GM12873 (cell line): ENCODE results near the gene ATP11A.

Experiments
- TF ChIP-seq, protein P1 (sequence below): IDR thresholded peaks from 2 replicates; pipeline ENCODE4 v1.5.1; 2012; ENCODE audit warnings: low read depth, mild to moderate bottlenecking, moderate library complexity, low read length, control low read depth; ENCODE audit not compliant: insufficient read depth; ENCODE audit errors: missing control alignments

Gene ATP11A

DNA sequence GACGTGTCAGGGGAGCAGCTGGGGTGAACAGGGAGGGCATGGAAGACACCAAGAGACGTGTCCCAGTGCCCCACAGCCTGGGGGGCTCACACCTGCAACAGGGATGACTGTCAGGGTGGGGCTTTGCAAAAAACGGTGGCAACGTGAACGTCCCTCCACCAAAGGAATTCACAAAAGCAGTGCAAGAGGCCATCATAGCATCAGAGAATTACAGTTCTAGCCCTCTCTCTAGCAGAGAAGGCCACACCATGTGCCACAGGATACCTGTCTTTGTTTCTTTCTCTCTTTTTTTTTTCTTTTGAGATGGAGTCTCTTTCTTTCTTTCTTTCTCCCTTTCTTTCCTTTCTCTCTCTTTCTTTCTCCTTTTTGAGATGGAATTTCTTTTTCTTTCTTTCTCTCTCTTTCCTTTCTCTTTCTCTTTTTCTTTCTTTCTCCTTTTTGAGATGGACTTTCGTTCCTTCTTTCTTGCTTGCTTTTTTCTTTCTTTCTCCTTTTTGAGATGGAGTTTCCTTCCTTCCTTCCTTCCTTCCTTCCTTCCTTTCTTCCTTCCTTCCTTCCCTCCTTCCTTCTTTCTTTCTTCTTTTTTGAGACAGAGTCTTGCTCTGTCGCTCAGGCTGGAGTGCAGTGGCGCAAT lies 17.1 kb upstream of the ATP11A start:
- TF ChIP-seq, protein P1, sequence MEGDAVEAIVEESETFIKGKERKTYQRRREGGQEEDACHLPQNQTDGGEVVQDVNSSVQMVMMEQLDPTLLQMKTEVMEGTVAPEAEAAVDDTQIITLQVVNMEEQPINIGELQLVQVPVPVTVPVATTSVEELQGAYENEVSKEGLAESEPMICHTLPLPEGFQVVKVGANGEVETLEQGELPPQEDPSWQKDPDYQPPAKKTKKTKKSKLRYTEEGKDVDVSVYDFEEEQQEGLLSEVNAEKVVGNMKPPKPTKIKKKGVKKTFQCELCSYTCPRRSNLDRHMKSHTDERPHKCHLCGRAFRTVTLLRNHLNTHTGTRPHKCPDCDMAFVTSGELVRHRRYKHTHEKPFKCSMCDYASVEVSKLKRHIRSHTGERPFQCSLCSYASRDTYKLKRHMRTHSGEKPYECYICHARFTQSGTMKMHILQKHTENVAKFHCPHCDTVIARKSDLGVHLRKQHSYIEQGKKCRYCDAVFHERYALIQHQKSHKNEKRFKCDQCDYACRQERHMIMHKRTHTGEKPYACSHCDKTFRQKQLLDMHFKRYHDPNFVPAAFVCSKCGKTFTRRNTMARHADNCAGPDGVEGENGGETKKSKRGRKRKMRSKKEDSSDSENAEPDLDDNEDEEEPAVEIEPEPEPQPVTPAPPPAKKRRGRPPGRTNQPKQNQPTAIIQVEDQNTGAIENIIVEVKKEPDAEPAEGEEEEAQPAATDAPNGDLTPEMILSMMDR = no peak

DNA sequence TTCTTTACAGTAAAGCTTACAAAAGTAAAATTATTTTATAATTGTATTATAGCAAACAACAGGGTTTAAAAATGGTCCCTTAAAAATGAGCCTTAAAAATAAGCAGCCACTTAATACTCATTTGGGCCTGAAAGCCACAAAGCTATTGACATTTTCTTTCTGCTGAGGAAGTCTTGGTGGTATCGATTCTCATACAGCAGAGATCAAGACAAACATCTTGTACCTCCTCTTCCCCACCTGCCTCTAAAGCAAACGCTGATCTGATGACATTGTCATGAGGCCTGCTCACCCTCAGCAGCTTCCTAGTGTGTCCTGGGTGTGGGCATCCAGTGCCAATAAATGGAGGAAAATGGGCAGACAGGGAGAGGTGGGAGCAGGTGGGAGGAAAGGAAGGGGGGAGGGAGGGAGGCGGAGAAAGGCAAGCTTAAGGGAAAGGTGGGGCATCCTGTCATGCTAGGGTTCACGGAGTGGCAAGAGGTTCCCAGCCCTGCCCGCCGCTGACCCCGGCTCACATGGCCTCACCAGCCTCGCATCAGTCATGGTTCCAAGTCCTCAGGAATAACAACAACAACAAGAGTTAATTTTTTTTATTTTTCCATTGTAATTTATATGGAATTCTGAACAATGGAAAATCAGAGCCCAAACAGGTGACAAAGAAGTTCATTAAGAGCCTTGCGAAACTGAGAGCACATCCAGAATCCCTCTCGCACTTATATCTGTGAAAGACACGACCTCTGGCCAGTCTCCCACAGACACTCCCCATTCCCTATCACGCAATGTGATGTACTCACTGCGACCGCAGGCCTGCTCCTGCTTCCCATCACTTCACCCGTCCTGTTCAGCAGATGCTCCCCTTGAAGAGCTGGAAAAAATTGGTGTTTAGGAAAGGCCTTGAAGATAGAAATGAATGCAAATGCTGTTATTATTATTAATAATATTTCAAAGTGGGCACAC lies 15.1 kb upstream of the ATP11A start:
- TF ChIP-seq, protein P1 = no peak

DNA sequence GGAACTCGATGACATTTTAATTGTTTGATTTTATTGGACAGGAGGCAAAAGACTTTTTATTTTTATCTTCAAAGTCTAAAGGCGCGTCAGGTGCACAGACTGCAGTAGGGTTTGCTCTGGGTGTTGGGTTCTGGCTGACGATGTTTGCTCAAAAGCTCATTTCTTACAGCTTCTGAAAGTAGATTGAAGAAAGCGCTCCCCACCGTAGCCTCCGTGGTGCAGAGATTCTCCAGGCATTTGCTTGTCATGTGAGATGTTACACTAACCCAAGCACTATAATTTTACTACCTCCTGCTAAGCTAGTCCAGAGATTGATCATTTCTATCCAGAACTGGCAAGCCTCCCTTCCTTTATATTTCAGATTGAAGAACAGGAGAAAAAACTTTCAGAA lies 14.5 kb upstream of the ATP11A start:
- TF ChIP-seq, protein P1 = no peak

DNA sequence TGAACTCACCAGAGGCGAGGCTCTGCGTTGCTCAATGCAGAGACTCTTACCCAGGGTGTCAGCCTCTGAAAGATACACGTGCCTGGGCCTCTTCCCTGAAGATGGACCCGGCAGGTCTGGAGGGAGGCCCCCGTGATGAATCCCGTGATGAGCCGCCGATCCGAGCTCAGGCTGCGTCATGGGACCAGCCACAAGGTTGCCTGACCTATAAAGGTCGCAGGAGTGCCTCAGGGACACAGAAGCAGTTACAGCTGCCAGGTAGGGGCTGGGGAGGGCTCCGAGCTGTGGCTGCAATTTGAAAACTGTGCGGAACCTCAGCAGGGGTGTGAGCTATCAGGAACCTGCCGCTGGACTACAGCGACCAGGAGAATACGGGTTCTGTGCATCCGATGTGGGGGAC lies 10.5 kb upstream of the ATP11A start:
- TF ChIP-seq, protein P1 = no peak

DNA sequence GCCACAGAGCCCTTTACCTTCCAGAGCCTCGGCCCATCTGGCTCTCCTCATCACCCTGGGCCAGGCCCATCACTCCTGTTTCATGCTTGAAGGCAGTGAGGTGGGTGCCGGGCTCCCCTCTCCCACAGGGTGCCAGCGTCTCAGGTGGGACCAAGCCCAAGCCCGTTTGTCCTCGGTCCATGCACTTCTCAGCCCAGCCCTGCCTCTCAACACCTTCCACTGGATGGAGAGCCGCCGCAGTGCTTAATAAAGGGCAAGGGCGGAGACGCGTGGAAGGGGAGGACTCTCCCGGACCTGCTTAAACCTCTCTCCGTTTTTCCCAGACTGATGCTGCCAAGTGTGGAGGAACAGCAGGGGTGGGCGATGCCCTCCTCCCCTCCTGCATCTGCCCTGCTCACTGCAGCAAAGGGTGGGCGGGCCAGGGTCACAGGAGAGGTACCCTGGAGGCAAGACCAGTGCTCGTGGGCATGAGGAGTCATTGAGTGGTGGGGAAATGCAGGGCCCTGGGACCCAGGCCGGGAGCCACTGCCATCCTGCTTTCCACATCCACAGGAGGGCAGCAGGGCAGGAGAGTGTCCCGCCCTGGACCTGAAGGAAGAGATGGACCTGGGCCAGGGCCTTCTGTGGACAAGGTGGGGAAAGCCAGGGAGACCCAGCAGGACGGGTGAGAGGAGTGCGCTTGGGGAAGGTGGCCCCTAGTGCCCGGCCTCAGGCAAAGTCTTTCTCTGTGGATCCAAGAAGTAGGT lies 9.7 kb upstream of the ATP11A start:
- TF ChIP-seq, protein P1 = no peak

DNA sequence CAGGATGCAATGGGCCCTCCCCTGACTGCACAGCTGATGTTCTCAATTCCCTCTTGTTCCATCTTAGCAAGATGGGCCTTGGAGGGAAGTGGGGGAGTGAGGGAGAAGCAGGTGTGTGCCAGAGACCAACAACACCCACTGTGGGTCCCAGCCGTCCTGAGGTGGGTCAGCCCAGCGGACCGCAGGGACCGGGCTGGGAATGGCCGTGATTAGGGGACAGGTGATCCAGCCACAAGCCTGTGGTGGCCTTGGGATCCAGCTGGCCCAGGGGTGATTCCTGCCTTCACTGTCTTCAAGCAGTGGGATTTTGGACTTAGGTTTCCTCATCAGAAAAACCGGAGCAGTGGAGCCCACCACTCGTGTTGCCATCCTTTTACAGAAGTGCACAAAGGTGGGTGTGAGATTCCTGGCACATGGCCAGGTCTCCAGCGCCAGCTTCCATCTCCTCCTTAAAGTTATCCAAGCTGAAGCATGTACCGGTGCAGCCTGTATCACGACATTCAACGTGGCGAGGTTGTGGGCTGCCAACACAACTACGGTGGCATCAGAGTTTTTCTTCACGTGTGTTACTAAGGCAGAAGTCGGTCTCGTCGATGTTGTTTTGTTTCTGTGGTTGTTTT lies 9.0 kb upstream of the ATP11A start:
- TF ChIP-seq, protein P1 = no peak

DNA sequence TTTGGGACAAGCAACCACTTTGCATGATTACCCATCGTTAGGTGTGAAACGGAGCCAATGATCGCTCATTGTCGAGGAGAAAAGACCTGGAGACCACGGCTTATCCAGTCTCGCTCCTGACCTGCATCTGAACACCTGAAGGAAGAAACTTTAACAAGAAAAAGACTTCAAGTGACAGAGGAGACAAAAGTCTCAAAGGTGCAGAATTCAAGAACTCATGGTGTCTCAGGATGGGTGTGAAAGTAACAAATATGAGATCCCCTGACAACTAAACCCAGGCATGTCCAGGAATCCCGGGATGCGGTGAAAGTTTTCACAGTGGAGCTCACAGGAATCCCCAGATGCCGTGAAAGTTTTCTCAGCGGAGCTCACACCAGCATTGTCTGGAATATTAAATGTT lies 6.3 kb upstream of the ATP11A start:
- TF ChIP-seq, protein P1 = no peak
